Psoas muscle (tissue), 8 donors: ENCODE data around the gene SNRNP200. TPM values are rescaled to one million over a fixed set of nuclear protein-coding genes. Genes with fewer than 3 reads are reported as not detected.

Experiments used
- ATAC-seq, 4 donors: fragments of 200-7000 bp; cut with Tn5 transposase; one replicate each; pipeline ENCODE4 v1.9.1; 2020; ENCODE audit warnings: moderate library complexity in 3 of 4, mild to moderate bottlenecking in 2 of 4
- DNase-seq, 2 donors: peaks; one replicate each; pipeline ENCODE4 v3.0.0-alpha.2; 2020
- H3K27ac ChIP-seq: fragments of 200-600 bp; one replicate; pipeline ENCODE4 v1.8.0; 2022
- H3K27me3 ChIP-seq, 3 donors: fragments of 200-600 bp in 1 of 3; one replicate each; pipeline versions ENCODE4 v1.6.1 to v1.8.0; 2013 to 2022; ENCODE audit warnings: low read length in 2 of 3, mild to moderate bottlenecking in 2 of 3, moderate library complexity in 1 of 3; ENCODE audit not compliant: insufficient read depth in 3 of 3
- H3K36me3 ChIP-seq, 2 donors: fragments of 200-600 bp in 1 of 2; one replicate each; pipeline versions ENCODE4 v1.6.1 to v1.8.0; 2013 to 2022; ENCODE audit warnings: low read depth in 1 of 2, mild to moderate bottlenecking in 1 of 2, moderate library complexity in 1 of 2; ENCODE audit not compliant: insufficient read depth in 1 of 2
- H3K4me1 ChIP-seq: fragments of 200-600 bp; one replicate; pipeline ENCODE4 v1.8.0; 2022
- H3K4me3 ChIP-seq: fragments of 200-600 bp; one replicate; pipeline ENCODE4 v1.8.0; 2022; ENCODE audit warnings: mild to moderate bottlenecking
- H3K9me3 ChIP-seq: fragments of 200-600 bp; one replicate; pipeline ENCODE4 v1.8.0; 2022
- CTCF ChIP-seq: fragments of 200-600 bp; IDR thresholded peaks from one replicate; pipeline ENCODE4 v1.8.0; 2022; ENCODE audit warnings: antibody characterized with exemption
- WGBS, 3 donors: extraction: QIAGEN DNeasy Blood & Tissue Kit; methylation state at CpG; one replicate each; pipeline versions ENCODE4 v1.1.6 to v1.1.7; 2013; 5-methylcytosine and 5-hydroxymethylcytosine counted together
- intact Hi-C, 2 donors: fragments of 100-400 bp; cut with DNase I; formaldehyde crosslinking; loops; one replicate each; pipeline versions ENCODE4 v1.11.0 to v1.14.2; 2022
- long read RNA-seq, 2 donors: library from polyadenylated mRNA; unstranded; transcript quantifications; one replicate each; pipeline ENCODE4 v2.0.0, GENCODE V29; 2021
- polyA plus RNA-seq, 3 donors: library from polyadenylated mRNA; stranded (reverse); fragments of 200-250 nt; gene quantifications; one replicate each; pipeline ENCODE4 v1.2.3, GENCODE V29; 2013
- total RNA-seq, 4 donors: library from RNA; stranded (reverse); fragmentation: NEBNext Ultra II Directional in 2 of 4; extraction: Animal tissue kit (Norgen Biotek cat#: 25700) in 2 of 4; gene quantifications; one replicate each; pipeline versions ENCODE4 v1.2.1 to v1.2.4, GENCODE V29; 2021 to 2023
- donor health status: healthy with polysubstance abuse.
- donor health status: DM: no; HTN: no; CAD: no; lungs with moderate emphysema.
- donor health status: Bipolar disorder and iron deficiency.
- donor health status: healthy.
- donor health status: DM: yes; HTN: yes; CAD: no.
- donor health status: DM: no; HTN: no; CAD: no.
- donor health status: DM: no; HTN: no; CAD: no.
- donor health status: DM: yes; HTN: yes; CAD: no.

SNRNP200 gene
- total RNA-seq (10 to 100 TPM; 61.1 to 83.1 (median 77.6) TPM), polyA plus RNA-seq (10 to 100 TPM; 47.6 to 73.7 (median 69.5) TPM)
- long read RNA-seq, donor 1, full-length matches to known transcripts = 5 of 45 reads
- long read RNA-seq, donor 1, partial matches to known transcripts = 39 of 45 reads
- long read RNA-seq, donor 1, other reads (novel, unspliced or antisense) = 1 of 45 reads
- long read RNA-seq, donor 2, full-length matches to known transcripts = 6 of 114 reads
- long read RNA-seq, donor 2, partial matches to known transcripts = 96 of 114 reads
- long read RNA-seq, donor 2, other reads (novel, unspliced or antisense) = 12 of 114 reads

GRCh38 chr2:96305091-96305978 lies at the start of gene SNRNP200:
SNRNP200 (minus strand) TSS chr2:96305546; CDS start chr2:96305437, 109 bp downstream.
- no peak for TF ChIP-seq CTCF
- Histone ChIP-seq H3K27me3 (no peaks in the 10 kb centered on the region), H3K4me3 (peak within 1 kb of the TSS; percentile 91), H3K4me1 (peaks cover 22% of the 10 kb centered on the region), H3K9me3 (no peaks in the 10 kb centered on the region), H3K27ac (peak within 1 kb of the TSS; percentile 88), H3K36me3 (peaks cover 4 to 44% of the 10 kb centered on the region in 2 donors)
- WGBS, 3 donors = 0 to 1% (median 0%) methylated on average over 55 to 61 of the region's 61 CpGs
- ATAC-seq = peak; percentile 99 to 100 (median 100)
- intact Hi-C loops = loop anchor here (2.0 kb wide), 2 partner anchors 39 to 203 kb away; partner anchors contain the start of gene CIAO1 (in 1 of the 2)
- peak; percentile 89 to 94 for DNase-seq

- intact Hi-C loops = no loop called here
- 87 to 91% (median 89%) methylated on average over 4 of the region's 4 CpGs for WGBS, 3 donors
Measured at GRCh38 chr2:96354492-96354891, 49.1 kb upstream of the SNRNP200 start.

GRCh38 chr2:96353606-96354101 lies 48.3 kb upstream of the SNRNP200 start:
- TF ChIP-seq CTCF = no peak
- 34 to 59% (median 37%) methylated on average over 4 of the region's 4 CpGs for WGBS, 3 donors
- intact Hi-C loops = no loop called here
- no peak for DNase-seq
- peak in 1 of 4 donors; percentile 15 for ATAC-seq
- Histone ChIP-seq H3K36me3 (no peaks in the 10 kb centered on the region), H3K4me3 (no peak overlapping the region), H3K27me3 (no peaks in the 10 kb centered on the region), H3K9me3 (no peaks in the 10 kb centered on the region), H3K4me1 (peaks cover 17% of the 10 kb centered on the region), H3K27ac (peak overlapping the region; percentile 14)

More at GRCh38 chr2:96354492-96354891, 49.1 kb upstream of the SNRNP200 start:
- DNase-seq (no peak), ATAC-seq (no peak)
- no peak overlapping the region for H3K27ac ChIP-seq
- TF ChIP-seq CTCF = no peak
- H3K27me3 ChIP-seq = no peaks in the 10 kb centered on the region
- H3K4me3 ChIP-seq = no peak overlapping the region
- no peaks in the 10 kb centered on the region for H3K36me3 ChIP-seq
- peaks cover 17% of the 10 kb centered on the region for H3K4me1 ChIP-seq
- H3K9me3 ChIP-seq = no peaks in the 10 kb centered on the region

GRCh38 chr2:96353032-96353561 lies 47.8 kb upstream of the SNRNP200 start:
- WGBS, 3 donors = 20 to 27% (median 20%) methylated on average over 9 of the region's 9 CpGs
- peak; percentile 79 to 97 (median 92) for ATAC-seq
- no peaks in the 10 kb centered on the region for H3K9me3 ChIP-seq
- H3K27ac ChIP-seq = peak overlapping the region; percentile 14
- H3K4me1 ChIP-seq = peaks cover 17% of the 10 kb centered on the region
- H3K36me3 ChIP-seq = no peaks in the 10 kb centered on the region
- no peak for TF ChIP-seq CTCF
- H3K4me3 ChIP-seq = no peak overlapping the region
- intact Hi-C loops = no loop called here
- DNase-seq = peak; percentile 73 to 88
- no peaks in the 10 kb centered on the region for H3K27me3 ChIP-seq
